ENCODE measurements around the gene NDUFB2.
"Not testable (repeated sequence)": the region's sequence is repeated elsewhere in the genome, so short reads cannot be mapped to it uniquely, and the experiment has no call there.

NDUFB2 gene

DNA sequence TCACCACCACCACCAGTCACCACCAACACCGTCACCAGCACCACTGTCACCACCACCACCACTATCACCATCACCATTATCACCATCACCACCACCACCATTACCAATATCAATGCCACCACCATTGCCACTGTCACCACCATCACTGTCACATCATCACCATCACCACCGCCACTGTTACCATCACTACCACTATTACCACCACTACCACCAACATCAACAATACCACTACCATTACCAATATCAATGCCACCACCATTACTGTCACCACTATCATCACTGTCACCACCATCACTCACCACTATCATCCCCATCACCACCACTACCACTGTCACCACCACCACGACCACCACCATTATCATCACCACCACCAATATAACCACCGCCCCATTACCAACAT is 41.8 kb upstream of the NDUFB2 start:
- TF ChIP-seq, protein P1, sequence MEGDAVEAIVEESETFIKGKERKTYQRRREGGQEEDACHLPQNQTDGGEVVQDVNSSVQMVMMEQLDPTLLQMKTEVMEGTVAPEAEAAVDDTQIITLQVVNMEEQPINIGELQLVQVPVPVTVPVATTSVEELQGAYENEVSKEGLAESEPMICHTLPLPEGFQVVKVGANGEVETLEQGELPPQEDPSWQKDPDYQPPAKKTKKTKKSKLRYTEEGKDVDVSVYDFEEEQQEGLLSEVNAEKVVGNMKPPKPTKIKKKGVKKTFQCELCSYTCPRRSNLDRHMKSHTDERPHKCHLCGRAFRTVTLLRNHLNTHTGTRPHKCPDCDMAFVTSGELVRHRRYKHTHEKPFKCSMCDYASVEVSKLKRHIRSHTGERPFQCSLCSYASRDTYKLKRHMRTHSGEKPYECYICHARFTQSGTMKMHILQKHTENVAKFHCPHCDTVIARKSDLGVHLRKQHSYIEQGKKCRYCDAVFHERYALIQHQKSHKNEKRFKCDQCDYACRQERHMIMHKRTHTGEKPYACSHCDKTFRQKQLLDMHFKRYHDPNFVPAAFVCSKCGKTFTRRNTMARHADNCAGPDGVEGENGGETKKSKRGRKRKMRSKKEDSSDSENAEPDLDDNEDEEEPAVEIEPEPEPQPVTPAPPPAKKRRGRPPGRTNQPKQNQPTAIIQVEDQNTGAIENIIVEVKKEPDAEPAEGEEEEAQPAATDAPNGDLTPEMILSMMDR (conservative IDR thresholded peaks at IDR 0.05; ENCODE audit: low read length) = no peak
- DNase-seq (ENCODE audit: low read depth) = no peak
- H3K4me3 ChIP-seq (ENCODE audit: low read length) = no peak overlapping the region

- TF ChIP-seq, protein P1 (conservative IDR thresholded peaks at IDR 0.05; ENCODE audit: low read length) = no peak
- no peak for DNase-seq (ENCODE audit: low read depth)
- no peak overlapping the region for H3K4me3 ChIP-seq (ENCODE audit: low read length)
Measured at GRCh38 chr7:140655511-140656408, 40.7 kb upstream of the NDUFB2 start.

DNA sequence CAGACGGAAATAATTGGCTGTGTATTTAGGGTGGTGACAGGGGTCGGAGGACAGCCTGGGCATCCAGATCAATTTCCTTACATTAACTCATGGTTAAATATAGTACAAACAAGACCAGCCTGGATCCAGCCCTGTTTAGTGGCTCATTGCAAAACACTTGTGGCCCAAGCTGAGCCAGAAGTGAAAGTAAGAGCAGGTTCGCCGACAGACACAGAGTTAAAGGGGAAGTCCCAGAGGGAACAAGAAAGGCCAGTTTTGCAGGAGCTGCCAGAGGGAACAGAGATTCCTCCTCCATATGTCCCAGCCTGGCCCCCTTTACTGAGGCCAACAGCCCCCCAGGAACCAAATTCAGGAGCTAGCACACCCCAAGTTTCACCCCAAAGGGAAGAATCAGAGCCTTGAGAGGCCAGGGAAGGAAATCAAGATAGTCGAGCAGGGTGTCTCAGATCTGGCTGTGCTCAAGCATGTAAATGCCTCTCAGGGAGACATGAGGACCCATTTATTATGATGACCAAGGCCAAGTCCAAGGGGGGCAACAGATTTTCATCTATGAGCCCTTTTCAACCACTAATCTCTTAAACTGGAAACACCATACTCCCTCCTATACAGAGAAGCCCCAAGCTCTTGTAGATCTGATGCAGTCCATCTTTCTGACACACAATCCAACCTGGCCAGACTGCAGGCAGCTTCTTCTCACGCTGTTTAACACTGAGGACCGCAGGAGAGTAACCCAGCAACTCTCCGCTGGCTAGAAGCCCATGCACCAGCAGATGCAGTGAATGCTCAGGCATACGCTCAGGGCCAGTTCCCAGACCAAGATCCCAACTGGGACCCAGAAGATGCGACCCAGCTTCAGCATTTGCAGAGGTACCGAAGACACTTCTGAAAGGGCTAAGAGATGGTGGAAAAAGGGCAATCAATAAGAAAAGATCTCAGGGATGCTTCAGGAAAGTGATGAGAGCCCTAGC is 39.7 kb upstream of the NDUFB2 start:
- peak; percentile 69 for DNase-seq (ENCODE audit: low read depth)
- H3K4me3 ChIP-seq (ENCODE audit: low read length) = peak overlapping the region; percentile 52
- TF ChIP-seq, protein P1 (conservative IDR thresholded peaks at IDR 0.05; ENCODE audit: low read length) = no peak

DNA sequence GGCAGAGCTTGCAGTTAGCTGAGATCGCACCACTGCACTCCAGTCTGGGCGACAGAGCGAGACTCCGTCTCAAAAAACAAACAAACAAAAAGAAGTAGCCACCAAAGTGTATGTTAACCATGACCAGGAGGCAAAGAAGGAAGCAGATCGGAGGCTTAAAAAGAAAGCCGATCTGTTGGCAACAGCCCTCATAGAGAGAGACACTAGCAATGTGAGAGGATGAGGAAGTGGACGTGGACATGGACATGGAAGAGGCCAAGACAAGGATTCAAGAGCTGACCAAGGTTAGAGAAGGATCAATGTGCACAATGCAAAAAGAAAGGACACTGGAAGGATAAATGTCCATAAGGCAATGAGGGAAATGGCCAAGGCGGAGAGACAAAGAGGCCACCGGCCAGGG is 38.6 kb upstream of the NDUFB2 start:
- DNase-seq (ENCODE audit: low read depth) = no peak
- TF ChIP-seq, protein P1 (conservative IDR thresholded peaks at IDR 0.05; ENCODE audit: low read length) = no peak

DNA sequence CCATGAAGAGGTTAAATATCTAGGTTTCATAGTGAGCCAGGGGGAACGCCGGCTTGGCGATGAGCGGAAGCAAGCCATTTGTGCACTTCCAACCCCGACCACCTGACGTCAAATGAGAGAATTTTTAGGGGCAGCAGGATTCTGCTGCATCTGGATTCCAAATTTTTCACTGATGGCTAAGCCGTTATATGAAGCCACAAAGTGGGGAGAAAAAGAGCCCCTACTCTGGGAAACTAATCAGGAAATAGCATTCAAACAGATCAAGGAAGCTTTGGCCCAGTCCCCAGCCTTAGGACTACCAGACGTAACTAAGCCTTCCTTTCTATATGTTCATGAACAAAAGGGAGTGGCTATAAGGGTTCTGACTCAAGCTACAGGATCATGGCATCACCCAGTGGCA is 36.7 kb upstream of the NDUFB2 start:
- peak; percentile 38 for DNase-seq (ENCODE audit: low read depth)
- H3K4me3 ChIP-seq (ENCODE audit: low read length) = no peak overlapping the region
- TF ChIP-seq, protein P1 (conservative IDR thresholded peaks at IDR 0.05; ENCODE audit: low read length) = no peak

More for the DNA sequence above, 38.6 kb upstream of the NDUFB2 start:
- H3K4me3 ChIP-seq (ENCODE audit: low read length) = no peak overlapping the region

GRCh38 chr7:140661124-140661523 is 35.4 kb upstream of the NDUFB2 start:
- no peak overlapping the region for H3K4me3 ChIP-seq (ENCODE audit: low read length)
- TF ChIP-seq, protein P1 (conservative IDR thresholded peaks at IDR 0.05; ENCODE audit: low read length) = peak; percentile 28
- DNase-seq (ENCODE audit: low read depth) = no peak

DNA sequence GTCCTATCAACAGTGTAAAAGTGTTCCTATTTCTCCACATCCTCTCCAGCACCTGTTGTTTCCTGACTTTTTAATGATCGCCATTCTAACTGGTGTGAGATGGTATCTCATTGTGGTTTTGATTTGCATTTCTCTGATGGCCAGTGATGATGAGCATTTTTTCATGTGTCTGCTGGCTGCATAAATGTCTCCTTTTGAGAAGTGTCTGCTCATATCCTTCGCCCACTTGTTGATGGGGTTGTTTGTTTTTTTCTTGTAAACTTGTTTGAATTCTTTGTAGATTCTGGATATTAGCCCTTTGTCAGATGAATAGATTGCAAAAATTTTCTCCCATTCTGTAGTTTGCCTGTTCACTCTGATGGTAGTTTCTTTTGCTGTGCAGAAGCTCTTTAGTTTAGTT is 33.6 kb upstream of the NDUFB2 start:
- not testable (repeated sequence) for H3K4me3 ChIP-seq (ENCODE audit: low read length); DNase-seq (ENCODE audit: low read depth)
